ENCODE results near the gene CIB1. TPM values are rescaled to one million over a fixed set of nuclear protein-coding genes. Genes with fewer than 3 reads are reported as not detected.
"Not testable (repeated sequence)": the region's sequence is repeated elsewhere in the genome, so short reads cannot be mapped to it uniquely, and the experiment has no call there.

Gene CIB1
- total RNA-seq, 4 donors from 2014 or later: 27.5 to 48.1 (median 37.8) TPM

DNA sequence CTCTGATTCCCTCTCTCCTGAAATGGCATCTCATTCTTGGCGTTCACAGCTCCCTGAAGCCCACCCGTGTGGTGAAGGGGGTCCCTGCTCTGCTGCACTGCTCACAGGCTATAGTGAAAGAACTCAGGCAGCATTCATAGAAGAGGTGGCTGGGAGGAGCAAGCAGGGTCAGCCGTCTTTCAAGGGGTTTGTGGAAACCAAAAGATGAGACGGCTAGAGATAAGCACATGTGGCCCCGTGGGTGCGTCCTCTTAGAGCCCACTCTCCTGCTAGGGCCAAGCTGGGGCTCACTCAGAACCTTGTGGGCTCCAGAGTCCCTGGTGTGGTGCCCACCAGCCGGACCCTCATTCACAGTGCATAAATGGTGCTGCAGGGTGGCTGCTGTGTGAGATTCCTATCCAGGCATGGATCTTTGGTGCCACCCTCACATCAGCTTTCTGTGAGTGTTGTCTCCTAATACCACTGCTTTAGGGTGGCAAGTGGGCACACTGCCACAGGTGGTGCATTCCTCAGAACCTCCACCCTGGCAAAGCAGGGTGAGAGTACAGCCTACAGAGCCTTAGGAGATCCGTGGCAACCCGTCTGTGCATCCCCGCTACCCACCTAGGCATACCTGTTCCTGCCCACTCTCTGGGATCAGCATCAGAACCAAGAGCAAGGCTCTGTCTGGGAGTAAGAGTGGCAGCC lies 43.8 kb downstream of the CIB1 start:
- TF ChIP-seq, protein P1, sequence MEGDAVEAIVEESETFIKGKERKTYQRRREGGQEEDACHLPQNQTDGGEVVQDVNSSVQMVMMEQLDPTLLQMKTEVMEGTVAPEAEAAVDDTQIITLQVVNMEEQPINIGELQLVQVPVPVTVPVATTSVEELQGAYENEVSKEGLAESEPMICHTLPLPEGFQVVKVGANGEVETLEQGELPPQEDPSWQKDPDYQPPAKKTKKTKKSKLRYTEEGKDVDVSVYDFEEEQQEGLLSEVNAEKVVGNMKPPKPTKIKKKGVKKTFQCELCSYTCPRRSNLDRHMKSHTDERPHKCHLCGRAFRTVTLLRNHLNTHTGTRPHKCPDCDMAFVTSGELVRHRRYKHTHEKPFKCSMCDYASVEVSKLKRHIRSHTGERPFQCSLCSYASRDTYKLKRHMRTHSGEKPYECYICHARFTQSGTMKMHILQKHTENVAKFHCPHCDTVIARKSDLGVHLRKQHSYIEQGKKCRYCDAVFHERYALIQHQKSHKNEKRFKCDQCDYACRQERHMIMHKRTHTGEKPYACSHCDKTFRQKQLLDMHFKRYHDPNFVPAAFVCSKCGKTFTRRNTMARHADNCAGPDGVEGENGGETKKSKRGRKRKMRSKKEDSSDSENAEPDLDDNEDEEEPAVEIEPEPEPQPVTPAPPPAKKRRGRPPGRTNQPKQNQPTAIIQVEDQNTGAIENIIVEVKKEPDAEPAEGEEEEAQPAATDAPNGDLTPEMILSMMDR (IDR thresholded peaks at IDR 0.05): no peak
- TF ChIP-seq POLR2A (IDR thresholded peaks at IDR 0.05): no peak
- TF ChIP-seq EP300 (IDR thresholded peaks at IDR 0.05): no peak
- Histone ChIP-seq H3K9me3 (no peaks in the 10 kb centered on the region), H3K4me1 (peaks cover 0 to 84% (median 69%) of the 10 kb centered on the region in 4 donors), H3K27me3 (no peaks in the 10 kb centered on the region), H3K4me3 (no peak overlapping the region), H3K27ac (peak overlapping the region; percentile 75 to 97 (median 86)), H3K36me3 (no peaks in the 10 kb centered on the region)
- no peak for DNase-seq (ENCODE audit: low spot score in 2 of 2)
- WGBS, 2 donors: 73 to 77% methylated on average over 10 of the region's 10 CpGs

DNA sequence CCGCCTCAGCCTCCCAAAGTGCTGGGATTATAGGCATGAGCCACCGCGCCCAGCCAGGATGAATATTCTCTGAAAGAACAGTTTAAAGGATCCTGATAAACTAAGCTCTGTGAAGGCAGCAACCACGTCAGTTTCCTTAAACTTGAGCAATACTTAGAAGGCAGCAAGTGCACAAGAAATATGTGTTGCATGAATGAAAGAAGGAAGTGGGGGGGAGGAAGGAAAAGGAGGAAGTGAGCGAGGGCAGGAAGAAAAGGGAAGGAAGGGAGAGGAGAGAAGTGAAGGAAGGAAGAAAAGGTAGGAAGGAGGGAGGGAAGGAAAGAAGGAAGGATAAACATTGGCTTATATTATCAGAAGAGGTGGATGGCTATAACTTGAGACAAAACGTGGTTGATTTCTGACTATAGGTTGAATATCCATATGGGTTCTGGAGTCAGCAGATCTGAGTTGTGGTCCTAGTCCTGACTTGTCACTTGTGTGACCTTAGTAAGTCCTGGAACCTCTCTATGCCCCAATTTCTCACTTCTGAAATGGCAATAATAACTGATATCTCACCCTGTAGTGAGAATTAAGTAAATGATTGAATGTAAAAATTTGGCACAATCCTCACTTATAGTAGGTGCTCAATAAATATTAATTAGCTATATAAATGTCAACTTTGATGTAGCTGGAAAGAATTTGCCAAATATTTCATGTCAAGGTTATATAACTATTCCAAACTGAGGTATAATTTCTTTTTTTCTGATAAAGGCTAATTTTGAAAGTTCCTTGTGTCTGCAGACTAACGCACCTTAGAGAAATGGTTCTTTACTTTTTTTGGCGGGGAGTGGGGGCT lies 44.6 kb downstream of the CIB1 start:
- peak overlapping the region in 1 of 4 donors; percentile 11 for H3K4me3 ChIP-seq
- WGBS, 2 donors: 67 to 76% methylated on average over 8 of the region's 8 CpGs
- peak overlapping the region in 3 of 4 donors; percentile 83 to 97 (median 96) for H3K27ac ChIP-seq
- DNase-seq (ENCODE audit: low spot score in 2 of 2): no peak
- peaks cover 0 to 85% (median 69%) of the 10 kb centered on the region in 4 donors for H3K4me1 ChIP-seq
- H3K9me3 ChIP-seq: no peaks in the 10 kb centered on the region
- H3K36me3 ChIP-seq: no peaks in the 10 kb centered on the region
- TF ChIP-seq EP300 (IDR thresholded peaks at IDR 0.05): peak in 1 of 2 donors; percentile 79
- TF ChIP-seq, protein P1 (IDR thresholded peaks at IDR 0.05): no peak
- no peaks in the 10 kb centered on the region for H3K27me3 ChIP-seq

GRCh38 chr15:90188065-90188464 lies 45.7 kb downstream of the CIB1 start:
- not testable (repeated sequence) for H3K36me3 ChIP-seq; H3K9me3 ChIP-seq; H3K27me3 ChIP-seq; H3K4me3 ChIP-seq; DNase-seq (ENCODE audit: low spot score in 2 of 2)
- WGBS, 2 donors: 91 to 94% methylated on average over 7 of the region's 7 CpGs
- Histone ChIP-seq H3K27ac (peak overlapping the region in 3 of 4 donors; percentile 72 to 97 (median 96)), H3K4me1 (peaks cover 0 to 85% (median 68%) of the 10 kb centered on the region in 4 donors)

- Histone ChIP-seq H3K27me3 (no peaks in the 10 kb centered on the region), H3K4me1 (peaks cover 0 to 83% (median 63%) of the 10 kb centered on the region in 4 donors), H3K9me3 (no peaks in the 10 kb centered on the region), H3K27ac (peak overlapping the region; percentile 37 to 97 (median 84)), H3K4me3 (peak overlapping the region in 2 of 4 donors; percentile 0 to 8), H3K36me3 (no peaks in the 10 kb centered on the region)
- TF ChIP-seq, protein P1 (IDR thresholded peaks at IDR 0.05): no peak
- 43 to 47% methylated on average over 8 of the region's 8 CpGs for WGBS, 2 donors
- no peak for DNase-seq (ENCODE audit: low spot score in 2 of 2)
Observed at GRCh38 chr15:90187257-90187868, 46.4 kb downstream of the CIB1 start.

- TF ChIP-seq POLR2A (IDR thresholded peaks at IDR 0.05): peak in 1 of 2 donors; percentile 64
- TF ChIP-seq EP300 (IDR thresholded peaks at IDR 0.05): peak in 1 of 2 donors; percentile 78
- TF ChIP-seq, protein P1 (IDR thresholded peaks at IDR 0.05): no peak
- Histone ChIP-seq H3K27ac (peak overlapping the region; percentile 96 to 99 (median 97)), H3K36me3 (no peaks in the 10 kb centered on the region), H3K4me3 (peak overlapping the region; percentile 77 to 87 (median 78)), H3K27me3 (no peaks in the 10 kb centered on the region), H3K4me1 (peaks cover 0 to 63% (median 43%) of the 10 kb centered on the region in 4 donors), H3K9me3 (no peaks in the 10 kb centered on the region)
- 4 to 6% methylated on average over 29 to 46 of the region's 67 CpGs for WGBS, 2 donors
- peak; percentile 41 to 55 for DNase-seq (ENCODE audit: low spot score in 2 of 2)
Observed at GRCh38 chr15:90184786-90185704, 48.7 kb downstream of the CIB1 start.
